ENCODE results near the gene SLC23A2. TPM values are rescaled to one million over a fixed set of nuclear protein-coding genes. Genes with fewer than 3 reads are reported as not detected.

Gene SLC23A2
- total RNA-seq, 1 experiment from 2014 or later, result 14.6 TPM

- no peaks in the 10 kb centered on the region for H3K9me3 ChIP-seq (ENCODE audit: control insufficient read depth, insufficient read depth, low read depth, low read length)
- H3K4me1 ChIP-seq (ENCODE audit: control insufficient read depth, insufficient read depth, low read length), result no peaks in the 10 kb centered on the region
- no TSS peak for BruUV-seq (replicated peaks)
- H3K36me3 ChIP-seq (ENCODE audit: control insufficient read depth, insufficient read depth, low read length), result no peaks in the 10 kb centered on the region
- intact Hi-C loops (cut with micrococcal nuclease; ENCODE audit: unreplicated experiment), result no loop called here
- no peak for TF ChIP-seq POLR2AphosphoS5 (IDR thresholded peaks at IDR 0.05; ENCODE audit: low read depth, low read length)
- no peak for TF ChIP-seq CTCF (IDR thresholded peaks at IDR 0.05)
- TF ChIP-seq TCF7L2 (IDR thresholded peaks at IDR 0.05; ENCODE audit: low read depth, low read length), result no peak
- no peak for TF ChIP-seq REST (IDR thresholded peaks at IDR 0.05; ENCODE audit: insufficient read depth in 1 of 2, low read depth in 2 of 2, low read length in 1 of 2)
- TF ChIP-seq SIN3A (IDR thresholded peaks at IDR 0.05; ENCODE audit: borderline replicate concordance, insufficient read depth, low read depth, low read length), result no peak
- H3K27ac ChIP-seq (ENCODE audit: low read length), result no peak overlapping the region
- DNase-seq (ENCODE audit: low read depth, low spot score), result no peak
- no peak for ATAC-seq
- ChIA-PET CTCF (no interaction called here), POLR2A (no interaction called here)
- H3K27me3 ChIP-seq (ENCODE audit: control insufficient read depth, insufficient read depth, low read length), result no peaks in the 10 kb centered on the region
- in situ Hi-C loops (cut with HindIII; ENCODE audit: low pct_unique_long_range_greater_than_20kb, low sequenced_read_pairs), result no loop called here
- no peak overlapping the region for H3K4me3 ChIP-seq (ENCODE audit: low read depth in 2 of 2, low read length in 2 of 2)
Measured at GRCh38 chr20:4946585-4946984, 54.7 kb downstream of the SLC23A2 start.

- Histone ChIP-seq H3K27me3 (ENCODE audit: control insufficient read depth, insufficient read depth, low read length) (no peaks in the 10 kb centered on the region), H3K36me3 (ENCODE audit: control insufficient read depth, insufficient read depth, low read length) (no peaks in the 10 kb centered on the region), H3K27ac (ENCODE audit: low read length) (no peak overlapping the region), H3K9me3 (ENCODE audit: control insufficient read depth, insufficient read depth, low read depth, low read length) (no peaks in the 10 kb centered on the region), H3K4me3 (ENCODE audit: low read depth in 2 of 2, low read length in 2 of 2) (no peak overlapping the region), H3K4me1 (ENCODE audit: control insufficient read depth, insufficient read depth, low read length) (no peaks in the 10 kb centered on the region)
- ChIA-PET CTCF (no interaction called here), POLR2A (no interaction called here)
- no peak for TF ChIP-seq SIN3A (IDR thresholded peaks at IDR 0.05; ENCODE audit: borderline replicate concordance, insufficient read depth, low read depth, low read length)
- no peak for TF ChIP-seq POLR2AphosphoS5 (IDR thresholded peaks at IDR 0.05; ENCODE audit: low read depth, low read length)
- no peak for TF ChIP-seq CTCF (IDR thresholded peaks at IDR 0.05)
- no peak for TF ChIP-seq REST (IDR thresholded peaks at IDR 0.05; ENCODE audit: insufficient read depth in 1 of 2, low read depth in 2 of 2, low read length in 1 of 2)
- no TSS peak for BruUV-seq (replicated peaks)
- no peak for DNase-seq (ENCODE audit: low read depth, low spot score)
- in situ Hi-C loops (cut with HindIII; ENCODE audit: low pct_unique_long_range_greater_than_20kb, low sequenced_read_pairs), result no loop called here
- intact Hi-C loops (cut with micrococcal nuclease; ENCODE audit: unreplicated experiment), result no loop called here
- ATAC-seq, result no peak
Measured at GRCh38 chr20:4944518-4945313, 56.6 kb downstream of the SLC23A2 start.

All from Panc1 (cell line).